ENCODE measurements around the gene TIGD6.

- TF ChIP-seq POLR2AphosphoS5 (IDR thresholded peaks at IDR 0.05; ENCODE audit: low read depth) (no peak), EZH2 (IDR thresholded peaks at IDR 0.05; ENCODE audit: low read depth, unreplicated experiment) (no peak), CTCF (conservative IDR thresholded peaks at IDR 0.05; ENCODE audit: low read depth in 2 of 2) (no peak), ETS1 (IDR thresholded peaks at IDR 0.05) (no peak), CREB1 (CRISPR knock-in tag; IDR thresholded peaks at IDR 0.05; ENCODE audit: low read depth) (no peak)
These were observed 36.1 kb upstream of the TIGD6 start for GRCh38 chr5:150036513-150036912.

All from GM23338 (cell line).